LNCaP clone FGC (cell line): ENCODE measurements around the gene FCHO2.

Experiments used
- DNase-seq: peaks from one replicate; pipeline ENCODE4 v3.0.0-alpha.2; 2011; ENCODE audit warnings: low read depth
- H3K4me3 ChIP-seq: 2 replicates; pipeline ENCODE4 v1.5.1; 2011; ENCODE audit warnings: mild to moderate bottlenecking, low read depth, low read length, control low read depth
- CTCF ChIP-seq: IDR thresholded peaks from 2 replicates; pipeline ENCODE4 v1.5.1; 2012; ENCODE audit warnings: mild to moderate bottlenecking; ENCODE audit not compliant: control insufficient read depth, insufficient read depth; ENCODE audit errors: extremely low read depth

Gene FCHO2

GRCh38 chr5:73093943-73094342, 138.1 kb downstream of the FCHO2 start:
- no peak for TF ChIP-seq CTCF
- DNase-seq = no peak
- no peak overlapping the region for H3K4me3 ChIP-seq

GRCh38 chr5:73094415-73094814, 138.6 kb downstream of the FCHO2 start:
- no peak overlapping the region for H3K4me3 ChIP-seq
- no peak for TF ChIP-seq CTCF
- DNase-seq = no peak

DNA sequence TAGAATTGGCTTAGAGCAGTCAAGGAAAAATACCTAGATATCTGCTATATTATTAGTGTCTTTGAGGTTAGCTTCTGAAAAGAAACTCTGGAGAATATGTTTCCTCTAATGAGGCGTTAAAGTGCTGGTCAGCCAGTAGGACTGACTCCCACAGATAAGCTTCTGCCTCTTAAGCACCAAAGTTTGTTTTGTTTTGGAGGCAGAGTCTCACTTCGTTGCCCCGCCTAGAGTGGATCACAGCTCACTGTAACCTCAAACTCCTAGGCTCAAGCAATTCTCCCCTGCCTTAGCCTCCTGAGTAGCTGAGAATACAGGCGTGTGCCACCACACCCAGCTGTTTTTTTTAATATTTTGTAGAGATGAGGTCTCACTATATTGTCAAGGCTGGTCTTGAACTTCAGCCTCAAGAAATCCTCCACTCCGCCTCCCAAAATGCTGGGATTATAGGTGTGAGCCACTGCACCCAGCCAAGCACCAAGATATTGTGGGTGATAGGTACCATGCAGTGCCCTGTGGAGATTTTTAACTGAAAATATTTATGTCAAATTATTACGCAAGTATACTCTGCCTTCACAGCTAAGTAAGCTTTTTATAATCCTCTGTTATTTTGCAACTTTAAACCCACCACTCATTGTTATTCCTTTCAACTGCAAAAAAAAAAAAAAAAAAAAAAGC, 139.9 kb downstream of the FCHO2 start:
- TF ChIP-seq CTCF = no peak
- no peak for DNase-seq
- no peak overlapping the region for H3K4me3 ChIP-seq

- no peak for TF ChIP-seq CTCF
- H3K4me3 ChIP-seq = no peak overlapping the region
- DNase-seq = no peak
These were observed 140.4 kb downstream of the FCHO2 start for GRCh38 chr5:73096239-73096575.

DNA sequence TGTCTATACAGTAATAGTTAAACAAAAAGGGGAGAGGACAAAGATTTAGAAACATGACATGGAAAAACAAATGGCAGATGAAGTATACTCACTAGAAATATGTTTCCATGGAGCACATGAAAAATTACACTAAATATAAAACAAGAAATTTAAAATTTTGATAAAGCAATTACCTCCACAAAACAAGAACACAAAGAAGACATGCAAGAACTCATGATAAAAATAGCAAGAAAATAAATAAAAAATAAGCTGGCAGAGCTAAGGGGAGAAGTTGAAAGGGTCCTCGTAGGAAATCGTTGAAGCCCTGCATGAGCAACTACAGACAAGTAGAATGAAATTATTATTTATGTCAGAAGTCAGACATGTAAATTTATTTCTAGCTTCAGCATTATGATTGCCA, 141.9 kb downstream of the FCHO2 start:
- no peak overlapping the region for H3K4me3 ChIP-seq
- TF ChIP-seq CTCF = no peak
- DNase-seq = no peak

- TF ChIP-seq CTCF = no peak
- H3K4me3 ChIP-seq = no peak overlapping the region
- no peak for DNase-seq
These were observed 144.3 kb downstream of the FCHO2 start for GRCh38 chr5:73100109-73100508.

- DNase-seq = no peak
- no peak for TF ChIP-seq CTCF
- H3K4me3 ChIP-seq = no peak overlapping the region
These were observed 148.0 kb downstream of the FCHO2 start for GRCh38 chr5:73103870-73104299.
